MG63 (cell line): ENCODE measurements around the gene SYNGAP1. TPM values are rescaled to one million over a fixed set of nuclear protein-coding genes. Genes with fewer than 3 reads are reported as not detected.

Experiments used
- DNase-seq: peaks from one replicate; pipeline ENCODE4 v3.0.0-alpha.2; 2020
- H3K27me3 ChIP-seq: fragments of 250-450 bp; sonication (Bioruptor Pico); 2 replicates; pipeline ENCODE4 v1.5.1; 2020; ENCODE audit warnings: mild to moderate bottlenecking, moderate library complexity
- H3K36me3 ChIP-seq: fragments of 250-450 bp; sonication (Bioruptor Pico); 2 replicates; pipeline ENCODE4 v1.5.1; 2020; ENCODE audit warnings: mild to moderate bottlenecking, moderate library complexity
- H3K4me3 ChIP-seq: fragments of 250-450 bp; sonication (Bioruptor Pico); 2 replicates; pipeline ENCODE4 v1.5.1; 2020; ENCODE audit warnings: mild to moderate bottlenecking, moderate library complexity
- H3K9me3 ChIP-seq: fragments of 250-450 bp; sonication (Bioruptor Pico); 2 replicates; pipeline ENCODE4 v1.5.1; 2020; ENCODE audit warnings: mild to moderate bottlenecking, moderate library complexity
- total RNA-seq: library from RNA; depleted of rRNA; stranded (reverse); fragments of >200 nt; shearing (Covaris generic); gene quantifications from 2 replicates; pipeline ENCODE4 v1.2.3, GENCODE V29; 2014; ENCODE audit warnings: low replicate concordance

SYNGAP1 gene
- total RNA-seq, 1 experiment from 2014 or later = 0.92 TPM

DNA sequence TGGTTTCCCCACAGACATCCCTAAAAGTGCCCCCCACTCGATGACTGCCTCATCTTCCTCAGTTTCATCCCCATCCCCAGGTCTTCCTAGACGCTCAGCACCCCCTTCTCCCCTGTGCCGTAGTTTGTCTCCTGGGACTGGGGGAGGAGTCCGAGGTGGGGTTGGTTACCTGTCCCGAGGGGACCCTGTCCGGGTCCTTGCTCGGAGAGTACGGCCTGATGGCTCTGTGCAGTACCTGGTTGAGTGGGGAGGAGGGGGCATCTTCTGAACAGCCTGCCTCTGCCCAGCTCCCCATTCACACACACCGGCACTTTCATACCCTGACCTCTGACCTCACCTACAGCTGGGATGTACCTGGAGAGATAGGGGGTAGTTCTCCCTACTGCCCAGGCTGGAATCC is 4.0 kb upstream of the SYNGAP1 start:
- Histone ChIP-seq H3K9me3 (no peaks in the 10 kb centered on the region), H3K4me3 (no peak overlapping the region), H3K27me3 (no peaks in the 10 kb centered on the region), H3K36me3 (peaks cover 13% of the 10 kb centered on the region)
- DNase-seq = no peak

DNA sequence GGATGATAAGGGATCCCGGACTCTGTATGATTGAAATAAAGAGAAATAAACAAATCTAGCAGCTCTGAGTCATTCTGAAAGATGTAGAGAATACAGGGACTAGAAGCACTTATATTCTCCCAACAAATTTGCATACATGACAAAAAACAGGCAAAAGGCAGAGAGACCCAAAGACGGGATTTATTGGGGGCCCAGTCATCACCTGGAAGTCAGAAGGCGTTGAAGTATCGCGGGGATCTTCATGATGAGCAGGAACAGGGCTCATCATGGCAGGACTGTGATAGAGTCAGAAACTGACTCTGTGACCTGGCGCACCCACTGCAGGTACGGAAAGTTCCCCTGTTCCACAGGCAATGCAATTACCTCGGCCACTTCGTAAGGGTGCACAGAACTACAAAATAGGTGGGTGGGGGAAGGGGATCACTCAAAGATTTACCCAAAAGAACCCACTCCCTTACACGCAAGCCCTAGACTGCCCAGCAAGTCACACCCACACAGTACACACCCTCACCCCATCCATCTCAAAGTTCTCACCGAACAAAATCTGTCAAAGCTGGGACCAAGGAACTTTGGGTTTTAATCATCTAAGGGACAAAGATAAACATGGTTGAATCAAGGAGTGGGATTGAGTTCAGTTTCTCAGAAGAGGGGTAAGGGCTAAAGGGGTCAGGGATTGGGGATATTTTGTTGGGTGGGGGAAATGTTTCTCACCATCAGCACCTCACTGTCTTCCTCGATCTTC is 3.3 kb upstream of the SYNGAP1 start:
- H3K27me3 ChIP-seq = no peaks in the 10 kb centered on the region
- H3K9me3 ChIP-seq = no peaks in the 10 kb centered on the region
- H3K36me3 ChIP-seq = peaks cover 13% of the 10 kb centered on the region
- peak overlapping the region; percentile 60 for H3K4me3 ChIP-seq
- DNase-seq = no peak

DNA sequence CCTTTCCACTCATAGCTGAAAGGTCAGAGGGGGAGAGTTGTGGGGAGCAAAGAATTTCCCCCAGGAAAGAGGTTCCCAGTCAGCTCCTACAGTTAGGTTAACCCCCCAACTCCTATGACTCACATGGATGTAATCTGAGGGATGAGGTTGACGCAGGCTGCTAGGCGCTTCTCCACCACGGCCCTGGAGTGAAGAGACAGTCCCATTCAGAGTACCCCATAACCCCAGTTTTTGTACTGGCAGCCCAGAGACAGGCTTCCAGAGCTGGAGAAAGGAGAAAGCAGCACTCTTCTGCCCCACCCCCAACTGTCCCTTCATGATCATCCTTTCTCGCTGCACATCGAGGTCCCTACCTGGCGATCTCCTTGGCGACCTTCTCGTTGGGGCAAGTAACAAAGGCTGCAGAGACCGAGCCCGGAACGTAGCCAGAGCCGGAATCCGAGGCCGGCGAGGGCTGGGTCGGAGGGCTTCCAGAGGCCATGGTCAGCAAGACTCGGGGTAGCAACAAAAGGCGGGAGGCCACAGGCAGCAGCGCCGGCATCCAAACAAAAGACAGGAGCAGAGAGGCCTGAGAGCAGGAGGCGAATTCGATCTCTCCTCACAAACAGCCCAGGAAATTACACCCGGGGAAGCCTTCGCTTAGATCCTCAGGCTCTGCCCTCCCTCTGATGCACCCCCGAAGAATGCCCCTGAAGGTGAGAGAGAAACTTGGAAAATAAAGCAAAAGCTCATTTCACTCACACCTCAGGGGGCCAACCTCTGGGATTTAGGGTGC is 2.5 kb upstream of the SYNGAP1 start:
- peak overlapping the region; percentile 60 for H3K4me3 ChIP-seq
- peaks cover 13% of the 10 kb centered on the region for H3K36me3 ChIP-seq
- DNase-seq = peak; percentile 49
- H3K27me3 ChIP-seq = no peaks in the 10 kb centered on the region
- no peaks in the 10 kb centered on the region for H3K9me3 ChIP-seq

DNA sequence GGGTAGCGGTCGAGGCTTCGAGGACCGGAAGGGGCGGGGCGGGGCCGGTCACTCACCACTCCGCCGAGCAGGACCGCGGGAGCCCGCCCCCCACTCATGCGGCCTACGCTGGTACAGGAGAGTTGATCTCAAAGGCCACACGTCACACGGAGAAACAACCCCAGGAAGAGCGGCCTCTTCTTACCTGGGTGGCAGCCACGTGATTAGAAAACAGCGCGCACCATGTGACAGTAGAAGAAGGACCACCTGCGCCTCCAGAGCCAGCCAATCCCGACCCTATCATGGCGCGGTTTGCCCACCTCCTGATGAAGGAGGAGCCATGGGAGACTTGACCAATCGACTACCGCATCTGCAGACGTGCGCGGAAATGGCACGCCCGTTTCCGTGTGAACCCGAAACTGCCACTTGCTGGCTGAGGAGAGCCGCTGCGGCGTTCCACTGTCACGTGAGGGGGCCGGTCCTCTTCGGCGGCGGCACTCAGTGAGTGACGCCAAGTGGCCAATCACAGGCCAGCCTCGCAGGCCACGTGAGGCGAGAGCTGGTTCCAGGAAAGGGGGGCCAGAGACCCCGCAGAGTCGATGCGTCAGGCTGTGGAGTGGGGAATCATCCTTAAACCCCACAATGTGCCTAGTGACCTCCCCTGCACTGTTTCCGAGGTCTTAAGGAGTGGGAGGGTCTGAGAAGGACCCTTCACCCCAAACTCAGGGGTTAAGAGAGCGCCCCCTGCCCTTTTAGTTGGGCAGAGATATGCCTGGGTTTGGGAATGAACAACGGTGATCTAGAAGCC is 1.8 kb upstream of the SYNGAP1 start, which contains the start of gene CUTA:
CUTA (minus strand) TSS at position 205 of the 787 bp plus-strand sequence; CDS start at position 98, 107 bp downstream.
- Histone ChIP-seq H3K9me3 (no peaks in the 10 kb centered on the region), H3K4me3 (peak within 1 kb of the TSS; percentile 60), H3K36me3 (peaks cover 13% of the 10 kb centered on the region), H3K27me3 (no peaks in the 10 kb centered on the region)
- peak; percentile 99 for DNase-seq

DNA sequence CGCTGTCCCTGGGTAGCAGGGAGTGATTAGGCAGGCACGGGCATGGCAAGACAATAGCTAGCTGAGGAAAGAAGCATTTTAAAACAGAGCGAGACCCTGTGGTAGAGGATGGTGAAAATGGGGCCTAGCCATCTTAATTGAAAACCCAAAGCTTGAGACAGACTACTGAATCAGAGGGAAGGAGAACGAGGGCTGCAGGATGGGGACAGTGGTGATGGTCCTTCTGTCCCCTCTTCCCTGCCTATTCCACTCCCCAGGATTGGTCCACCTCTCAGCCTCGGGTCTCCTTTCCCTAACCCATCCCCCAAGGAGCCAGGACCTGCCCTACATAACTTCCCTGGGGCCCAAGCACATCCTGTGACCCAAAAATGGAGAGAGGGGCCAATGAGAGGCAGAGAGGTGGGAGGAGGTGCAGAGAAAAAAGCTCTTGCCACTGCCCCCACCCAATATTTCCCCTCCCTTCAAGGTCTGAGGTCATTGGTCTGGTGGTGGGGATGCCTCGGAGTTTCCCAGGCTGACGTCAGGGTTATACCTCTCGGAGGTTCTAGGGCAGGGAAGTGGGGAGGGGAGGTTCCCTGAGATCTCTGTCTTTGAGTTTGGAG is 1.1 kb upstream of the SYNGAP1 start:
- no peaks in the 10 kb centered on the region for H3K9me3 ChIP-seq
- peaks cover 13% of the 10 kb centered on the region for H3K36me3 ChIP-seq
- H3K27me3 ChIP-seq = no peaks in the 10 kb centered on the region
- peak overlapping the region; percentile 29 for H3K4me3 ChIP-seq
- no peak for DNase-seq

DNA sequence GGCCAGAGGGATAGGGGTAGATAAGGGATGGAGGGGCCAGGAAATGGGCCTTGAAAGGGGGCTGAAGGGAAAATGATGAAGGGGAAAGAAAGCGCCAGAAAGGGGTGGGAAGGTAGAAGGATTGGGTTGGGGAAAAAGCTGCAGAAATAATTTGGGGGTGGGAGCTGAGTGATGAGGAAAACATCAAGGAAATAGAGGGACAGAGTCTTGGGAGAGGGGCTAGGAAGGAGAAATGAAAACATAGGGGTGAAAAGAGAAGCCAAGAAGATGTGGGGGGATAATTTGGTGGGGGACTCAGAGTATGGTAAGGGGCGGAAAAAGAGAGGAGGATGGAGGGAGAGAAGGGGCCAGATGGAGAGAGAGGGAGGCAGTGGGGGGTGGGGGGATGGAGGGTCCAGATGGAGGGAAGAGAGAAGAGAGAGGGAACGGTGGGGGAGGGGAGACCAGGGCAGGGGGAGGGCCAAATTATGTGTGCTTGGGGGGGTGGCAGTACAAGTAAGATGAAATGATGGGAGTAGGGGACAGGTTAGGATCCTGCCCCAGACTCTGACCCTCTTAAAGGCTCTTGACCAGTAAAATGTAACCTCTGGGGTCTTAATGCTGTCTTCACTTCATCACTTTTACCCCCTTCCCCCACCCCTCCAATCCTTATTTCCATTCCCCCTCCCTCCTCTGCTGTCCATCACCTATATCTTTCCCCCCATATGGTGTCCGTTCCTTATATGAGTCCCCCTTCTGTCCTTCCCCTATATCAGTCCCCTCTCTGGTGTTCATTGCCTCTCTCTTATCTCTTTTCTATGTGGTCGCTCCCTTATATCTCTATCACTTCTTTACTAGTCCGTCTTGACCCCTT is 852 bp downstream of the SYNGAP1 start:
- no peak overlapping the region for H3K4me3 ChIP-seq
- H3K9me3 ChIP-seq = no peaks in the 10 kb centered on the region
- H3K36me3 ChIP-seq = peaks cover 5% of the 10 kb centered on the region
- H3K27me3 ChIP-seq = no peaks in the 10 kb centered on the region
- DNase-seq = no peak

DNA sequence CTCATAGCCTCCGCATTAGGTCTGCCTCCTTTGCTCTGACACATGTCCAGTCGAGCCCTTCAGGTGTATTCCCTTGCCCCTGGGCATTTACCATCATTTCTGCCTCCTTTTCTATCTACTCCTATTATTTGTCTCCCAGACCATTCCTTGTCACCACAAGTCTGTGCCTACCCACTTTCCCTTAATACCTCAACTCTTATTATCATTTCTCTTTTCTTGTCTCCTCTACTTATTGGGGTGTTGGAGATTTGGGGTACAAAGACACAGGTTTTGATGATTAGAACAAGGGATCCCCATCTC is 1.4 kb downstream of the SYNGAP1 start:
- no peaks in the 10 kb centered on the region for H3K9me3 ChIP-seq
- H3K27me3 ChIP-seq = no peaks in the 10 kb centered on the region
- peaks cover 4% of the 10 kb centered on the region for H3K36me3 ChIP-seq
- DNase-seq = no peak
- H3K4me3 ChIP-seq = no peak overlapping the region

DNA sequence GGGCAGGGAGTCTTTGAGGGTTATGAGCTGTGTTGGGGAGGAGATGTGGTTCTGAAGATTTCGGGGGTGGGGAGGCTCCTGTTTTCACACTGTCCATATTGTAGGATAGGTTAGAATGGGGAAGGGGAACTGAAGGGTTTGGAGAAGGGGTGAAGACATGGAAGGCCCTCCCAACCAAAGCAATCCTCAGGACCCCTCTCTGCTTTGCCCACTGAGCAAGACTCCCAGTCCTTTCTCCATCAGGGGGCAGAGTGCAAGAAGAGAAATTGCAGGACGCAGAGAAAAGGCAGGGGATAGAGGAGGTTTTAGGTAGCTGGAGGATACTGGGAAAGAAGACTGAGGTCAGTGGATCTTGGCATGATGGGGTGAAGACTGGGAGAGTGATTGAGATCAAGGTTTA is 3.9 kb downstream of the SYNGAP1 start:
- Histone ChIP-seq H3K9me3 (no peaks in the 10 kb centered on the region), H3K27me3 (no peaks in the 10 kb centered on the region)
- no peak for DNase-seq

DNA sequence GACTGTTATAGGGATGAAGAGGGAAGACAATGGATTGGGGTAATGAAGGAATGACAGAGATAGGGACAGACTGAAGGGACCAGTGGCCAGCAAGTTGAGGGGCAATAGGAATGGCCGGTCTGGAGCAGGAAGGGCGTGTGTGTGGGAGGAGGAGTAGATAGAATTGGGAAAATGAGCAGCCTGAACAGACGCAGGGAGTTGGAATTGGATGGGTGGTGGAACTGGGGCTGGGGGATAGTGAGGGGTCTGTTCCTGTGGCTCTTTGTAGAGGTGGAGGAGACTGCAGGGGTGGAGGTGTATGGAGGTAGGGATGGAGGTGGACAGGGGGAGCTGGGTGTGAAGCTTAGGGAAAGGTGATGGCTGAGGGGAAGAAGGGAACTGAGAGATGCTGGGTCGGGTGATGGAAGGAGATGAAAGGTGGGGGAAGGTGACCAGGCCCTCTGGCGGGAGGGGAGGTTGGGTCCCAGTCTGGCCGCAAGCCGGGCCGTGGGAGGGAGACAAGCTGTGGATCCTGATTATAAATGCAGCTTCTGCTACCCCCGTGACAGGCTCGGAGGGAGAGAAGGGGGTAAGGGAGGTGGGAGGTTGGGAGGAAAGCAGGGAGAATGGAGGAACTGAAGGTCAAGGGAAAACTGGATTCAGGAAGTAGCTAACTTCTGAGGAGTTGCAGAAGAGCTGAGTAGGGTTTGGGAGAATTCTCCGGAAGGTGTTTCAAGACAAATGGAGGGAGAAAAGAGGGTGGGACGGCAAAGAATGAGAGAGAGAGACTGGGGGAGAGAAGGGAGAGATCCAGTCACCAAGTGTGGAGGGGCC is 5.2 kb downstream of the SYNGAP1 start:
- H3K27me3 ChIP-seq = no peaks in the 10 kb centered on the region
- no peaks in the 10 kb centered on the region for H3K36me3 ChIP-seq
- H3K4me3 ChIP-seq = peak overlapping the region; percentile 60
- no peak for DNase-seq
- no peaks in the 10 kb centered on the region for H3K9me3 ChIP-seq

More for the DNA sequence above, 3.9 kb downstream of the SYNGAP1 start:
- Histone ChIP-seq H3K4me3 (no peak overlapping the region), H3K36me3 (no peaks in the 10 kb centered on the region)

DNA sequence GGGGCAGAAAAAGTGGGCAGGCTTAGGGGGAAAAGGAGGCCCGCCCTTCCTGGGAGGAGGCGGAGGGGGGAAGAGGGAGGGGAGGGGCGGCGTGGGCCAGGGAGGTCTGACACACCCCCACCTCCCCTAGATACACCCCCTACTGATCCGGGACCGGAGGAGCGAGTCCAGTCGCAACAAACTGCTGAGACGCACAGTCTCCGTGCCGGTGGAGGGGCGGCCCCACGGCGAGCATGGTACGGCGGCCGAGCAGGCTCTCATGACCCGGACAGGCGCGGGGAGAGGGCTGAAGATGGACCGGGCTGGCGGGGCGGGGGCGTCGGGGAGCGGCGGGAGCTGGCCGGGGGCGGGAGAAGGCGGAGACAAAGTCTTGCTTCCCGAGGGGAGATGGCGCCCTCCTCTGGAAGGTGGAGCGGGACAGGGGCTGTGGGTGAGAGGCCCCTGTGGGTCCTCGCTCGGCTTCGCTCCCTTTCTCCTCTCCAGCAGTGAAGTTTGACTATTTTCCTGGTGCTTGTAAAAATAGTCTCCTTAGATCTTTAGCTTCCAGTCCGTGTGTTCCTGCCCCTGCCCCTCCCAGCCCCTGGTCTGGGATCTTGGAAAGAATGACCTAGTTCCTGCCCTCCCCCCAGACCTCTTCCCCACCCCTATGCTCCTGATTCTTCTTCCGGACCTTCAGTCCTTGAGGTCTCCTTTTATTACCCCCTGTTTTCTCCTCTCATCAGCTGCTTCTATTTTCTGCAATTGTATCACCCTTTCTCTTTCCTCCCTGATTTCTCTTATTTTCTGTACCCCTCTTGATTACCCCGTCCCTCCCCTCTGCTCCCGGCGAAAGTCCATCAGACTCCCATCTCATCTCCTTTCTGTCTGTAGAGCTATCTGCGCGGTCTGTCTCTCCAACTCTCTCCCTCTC is 6.1 kb downstream of the SYNGAP1 start:
- DNase-seq = peak; percentile 92
- H3K9me3 ChIP-seq = no peaks in the 10 kb centered on the region
- H3K36me3 ChIP-seq = no peaks in the 10 kb centered on the region
- H3K27me3 ChIP-seq = no peaks in the 10 kb centered on the region
- peak overlapping the region; percentile 60 for H3K4me3 ChIP-seq

DNA sequence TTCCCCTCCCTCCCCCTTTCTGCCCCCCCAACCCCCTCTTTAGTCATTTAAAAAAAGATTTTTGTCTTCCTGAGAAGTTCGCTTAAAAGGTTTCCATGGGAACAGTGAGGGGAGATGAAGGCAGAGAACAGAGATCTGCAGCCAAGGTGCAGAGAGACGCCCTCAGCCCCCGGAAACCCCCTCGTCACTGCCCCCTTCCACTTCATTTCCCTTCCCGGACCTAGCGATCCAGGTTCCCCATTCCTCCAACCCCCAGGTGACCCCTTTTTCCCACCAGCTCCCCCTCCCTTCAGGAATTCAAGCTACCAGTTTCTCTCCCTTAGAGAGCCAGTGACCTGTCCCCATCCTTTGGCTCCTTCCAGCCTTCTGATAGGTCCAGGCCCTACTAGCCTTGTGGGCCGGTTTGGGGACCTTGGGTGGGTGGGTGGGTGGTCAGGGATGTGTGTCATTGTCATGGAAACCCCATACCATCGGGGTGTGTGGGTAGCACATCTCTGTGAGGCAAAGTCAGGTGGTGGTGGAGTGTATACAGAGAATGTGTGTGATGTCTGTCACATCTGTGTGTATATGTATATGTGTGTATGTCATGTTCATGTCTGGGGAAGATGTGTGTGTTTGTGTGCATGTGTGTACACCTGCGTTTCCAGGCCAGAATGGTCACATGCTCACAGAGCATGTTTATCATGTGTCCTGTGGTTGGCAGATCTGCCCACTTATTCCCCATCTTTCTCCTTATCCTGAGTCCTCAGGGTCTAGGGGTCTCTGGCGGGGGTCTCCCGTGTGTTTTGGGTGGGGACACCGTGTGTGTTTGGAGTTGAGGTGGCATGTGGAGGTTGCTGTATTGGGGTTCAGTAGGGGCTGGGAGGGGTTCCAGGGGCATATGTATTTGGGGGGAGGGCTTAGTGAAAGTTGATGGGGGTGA is 7.0 kb downstream of the SYNGAP1 start:
- H3K36me3 ChIP-seq = no peaks in the 10 kb centered on the region
- H3K4me3 ChIP-seq = peak overlapping the region; percentile 51
- no peaks in the 10 kb centered on the region for H3K27me3 ChIP-seq
- no peaks in the 10 kb centered on the region for H3K9me3 ChIP-seq
- DNase-seq = no peak

DNA sequence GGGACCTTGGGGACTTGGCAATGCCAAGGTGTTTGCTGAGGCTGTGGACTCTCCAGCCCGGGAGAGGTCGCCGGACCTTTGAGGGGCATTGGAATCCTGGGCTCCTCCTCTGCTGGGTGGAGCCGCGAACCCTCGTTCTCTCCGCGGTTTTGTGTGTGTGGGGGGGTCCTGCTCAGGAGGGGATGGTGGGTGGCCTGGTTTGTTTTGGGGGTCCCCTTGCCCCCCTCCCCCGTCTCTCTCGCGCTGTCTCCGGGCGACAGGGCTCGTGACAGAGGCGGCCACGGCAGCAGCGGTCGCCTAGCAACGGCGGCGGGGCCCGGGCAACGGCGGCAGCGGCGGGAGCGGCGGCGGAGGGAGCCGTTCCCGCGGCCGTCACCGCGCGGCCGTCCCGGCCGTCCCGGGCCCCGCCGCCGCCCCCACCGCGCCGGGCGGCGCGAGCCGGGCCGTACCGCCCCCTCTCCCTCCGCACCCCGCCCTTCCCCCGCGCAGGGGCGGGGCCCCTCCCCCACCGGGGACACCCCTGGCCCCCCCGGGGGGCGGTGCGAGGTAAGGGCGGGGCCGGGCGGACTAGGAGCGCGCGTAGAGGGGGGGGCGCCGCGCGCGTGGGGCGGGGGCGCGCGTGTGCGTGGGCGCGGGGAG is 7.8 kb downstream of the SYNGAP1 start:
- Histone ChIP-seq H3K4me3 (peak overlapping the region; percentile 51), H3K9me3 (no peaks in the 10 kb centered on the region), H3K36me3 (no peaks in the 10 kb centered on the region), H3K27me3 (no peaks in the 10 kb centered on the region)
- peak; percentile 24 for DNase-seq
